ENCODE measurements around the gene CHD5.
A peak's percentile ranks its signal among the peaks of the same experiment; 100 is the strongest.

CHD5 gene

GRCh38 chr1:6130596-6130995 is 49.5 kb downstream of the CHD5 start:
- TF ChIP-seq MAX (IDR thresholded peaks at IDR 0.05; ENCODE audit: low read depth, low read length) = no peak
- no peak for DNase-seq (ENCODE audit: low read depth)
- no peak overlapping the region for H3K4me3 ChIP-seq (ENCODE audit: low read depth, low read length)

DNA sequence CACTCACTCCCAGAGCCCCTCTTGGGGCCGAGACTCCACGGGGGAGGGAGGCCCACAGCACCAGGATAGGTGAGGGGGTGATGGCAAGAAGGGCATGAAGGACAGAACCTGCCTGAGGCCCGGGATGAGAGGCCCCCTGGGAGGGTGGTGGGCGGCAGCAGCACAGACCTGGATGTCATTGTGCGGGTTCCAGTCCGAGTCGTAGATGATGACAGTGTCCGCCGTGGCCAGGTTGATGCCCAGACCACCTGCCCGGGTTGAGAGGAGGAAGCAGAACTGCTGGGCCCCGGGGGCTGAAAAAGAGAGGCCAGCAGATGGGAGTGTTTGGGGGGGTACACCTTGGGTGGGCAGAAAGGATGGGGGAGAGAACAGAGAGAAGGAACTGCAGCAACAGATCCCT is 50.1 kb downstream of the CHD5 start:
- no peak for DNase-seq (ENCODE audit: low read depth)
- H3K4me3 ChIP-seq (ENCODE audit: low read depth, low read length) = no peak overlapping the region
- TF ChIP-seq MAX (IDR thresholded peaks at IDR 0.05; ENCODE audit: low read depth, low read length) = no peak
- TF ChIP-seq CTCF (IDR thresholded peaks at IDR 0.05; ENCODE audit: low read depth, low read length) = no peak
- TF ChIP-seq POLR2A (IDR thresholded peaks at IDR 0.05; ENCODE audit: extremely low read depth, insufficient read length) = no peak

- no peak for TF ChIP-seq MYC (IDR thresholded peaks at IDR 0.05; ENCODE audit: low read depth, low read length)
- no peak for TF ChIP-seq MAX (IDR thresholded peaks at IDR 0.05; ENCODE audit: low read depth, low read length)
- no peak for TF ChIP-seq POLR2A (IDR thresholded peaks at IDR 0.05; ENCODE audit: extremely low read depth, insufficient read length)
- TF ChIP-seq CTCF (IDR thresholded peaks at IDR 0.05; ENCODE audit: low read depth, low read length) = no peak
- H3K4me3 ChIP-seq (ENCODE audit: low read depth, low read length) = no peak overlapping the region
- peak; percentile 23 for DNase-seq (ENCODE audit: low read depth)
Observed at GRCh38 chr1:6129313-6129712, 50.8 kb downstream of the CHD5 start.

- H3K4me3 ChIP-seq (ENCODE audit: low read depth, low read length) = no peak overlapping the region
- TF ChIP-seq MAX (IDR thresholded peaks at IDR 0.05; ENCODE audit: low read depth, low read length) (no peak), POLR2A (IDR thresholded peaks at IDR 0.05; ENCODE audit: extremely low read depth, insufficient read length) (no peak), CTCF (IDR thresholded peaks at IDR 0.05; ENCODE audit: low read depth, low read length) (no peak), MYC (IDR thresholded peaks at IDR 0.05; ENCODE audit: low read depth, low read length) (no peak)
- no peak for DNase-seq (ENCODE audit: low read depth)
Observed at GRCh38 chr1:6128276-6129081, 51.6 kb downstream of the CHD5 start.

DNA sequence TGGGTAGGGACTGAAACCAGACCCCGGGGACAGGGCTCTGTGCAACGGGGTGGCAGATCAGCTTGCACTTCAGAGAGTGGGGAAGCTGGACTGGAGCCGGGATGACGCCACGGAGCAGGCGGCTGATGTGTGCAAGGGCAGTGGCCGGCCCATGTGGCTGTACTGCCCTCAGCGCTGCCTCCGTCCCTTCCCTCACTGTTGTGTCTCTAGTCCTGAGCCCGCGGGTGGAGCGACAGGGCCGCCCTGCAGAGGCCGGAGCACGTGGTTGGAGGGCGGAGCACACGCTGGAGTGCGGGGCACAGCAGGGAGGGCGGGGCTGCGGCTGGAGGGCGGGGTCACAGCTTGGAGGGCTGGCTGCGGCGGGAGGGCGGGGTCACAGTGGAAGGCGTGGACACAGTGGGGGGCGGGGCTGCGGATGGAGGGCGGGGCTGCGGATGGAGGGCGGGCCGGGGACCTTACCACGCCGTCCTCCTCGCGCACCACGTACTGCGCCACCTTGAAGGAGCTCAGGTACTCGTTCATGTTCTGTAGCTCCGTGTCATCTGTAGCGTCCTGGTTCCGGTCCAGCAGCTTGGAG is 52.4 kb downstream of the CHD5 start:
- DNase-seq (ENCODE audit: low read depth) = peak; percentile 23
- TF ChIP-seq CTCF (IDR thresholded peaks at IDR 0.05; ENCODE audit: low read depth, low read length) (no peak), MAX (IDR thresholded peaks at IDR 0.05; ENCODE audit: low read depth, low read length) (no peak), POLR2A (IDR thresholded peaks at IDR 0.05; ENCODE audit: extremely low read depth, insufficient read length) (no peak), MYC (IDR thresholded peaks at IDR 0.05; ENCODE audit: low read depth, low read length) (no peak)
- no peak overlapping the region for H3K4me3 ChIP-seq (ENCODE audit: low read depth, low read length)

GRCh38 chr1:6126521-6127067 is 53.5 kb downstream of the CHD5 start:
- no peak for DNase-seq (ENCODE audit: low read depth)
- no peak for TF ChIP-seq MYC (IDR thresholded peaks at IDR 0.05; ENCODE audit: low read depth, low read length)
- no peak for TF ChIP-seq MAX (IDR thresholded peaks at IDR 0.05; ENCODE audit: low read depth, low read length)
- TF ChIP-seq POLR2A (IDR thresholded peaks at IDR 0.05; ENCODE audit: extremely low read depth, insufficient read length) = no peak
- no peak for TF ChIP-seq CTCF (IDR thresholded peaks at IDR 0.05; ENCODE audit: low read depth, low read length)
- no peak overlapping the region for H3K4me3 ChIP-seq (ENCODE audit: low read depth, low read length)
